NCI-H2029 (cell line): ENCODE results near the gene TGDS.
A peak's percentile ranks its signal among the peaks of the same experiment; 100 is the strongest.
"Not testable (repeated sequence)": the region's sequence is repeated elsewhere in the genome, so short reads cannot be mapped to it uniquely, and the experiment has no call there.

Source experiments
- DNase-seq: peaks from one replicate; lab custom pipeline; 2025; lab: John Stamatoyannopoulos, UW

TGDS gene

GRCh38 chr13:94595950-94596574, at the start of gene TGDS:
TGDS (minus strand) TSS chr13:94596152; CDS start chr13:94596136, 16 bp downstream.
- peak; percentile 77 for DNase-seq

- peak; percentile 71 for DNase-seq
Observed at GRCh38 chr13:94641409-94641941, 45.5 kb upstream of the TGDS start.

- no peak for DNase-seq
Observed at GRCh38 chr13:94640721-94641120, 44.8 kb upstream of the TGDS start.

GRCh38 chr13:94637677-94638076, 41.7 kb upstream of the TGDS start:
- DNase-seq: not testable (repeated sequence)

GRCh38 chr13:94636942-94637578, 41.1 kb upstream of the TGDS start:
- DNase-seq: no peak

GRCh38 chr13:94636096-94636495, 40.1 kb upstream of the TGDS start:
- DNase-seq: not testable (repeated sequence)

- no peak for DNase-seq
Observed at GRCh38 chr13:94632226-94632980, 36.5 kb upstream of the TGDS start.

GRCh38 chr13:94630858-94631257, 34.9 kb upstream of the TGDS start:
- no peak for DNase-seq

- DNase-seq: no peak
Observed at GRCh38 chr13:94623316-94623715, 27.4 kb upstream of the TGDS start.

GRCh38 chr13:94622344-94622743, 26.4 kb upstream of the TGDS start:
- DNase-seq: no peak

- peak; percentile 11 for DNase-seq
Observed at GRCh38 chr13:94620286-94620896, 24.4 kb upstream of the TGDS start.

- no peak for DNase-seq
Observed at GRCh38 chr13:94617389-94618000, 21.5 kb upstream of the TGDS start.

- DNase-seq: no peak
Observed at GRCh38 chr13:94613051-94613450, 17.1 kb upstream of the TGDS start.

- DNase-seq: no peak
Observed at GRCh38 chr13:94612050-94612449, 16.1 kb upstream of the TGDS start.

GRCh38 chr13:94610475-94610874, 14.5 kb upstream of the TGDS start:
- DNase-seq: no peak

GRCh38 chr13:94609196-94609595, 13.2 kb upstream of the TGDS start:
- no peak for DNase-seq

- no peak for DNase-seq
Observed at GRCh38 chr13:94608586-94608985, 12.6 kb upstream of the TGDS start.

- no peak for DNase-seq
Observed at GRCh38 chr13:94607939-94608338, 12.0 kb upstream of the TGDS start.

GRCh38 chr13:94607056-94607455, 11.1 kb upstream of the TGDS start:
- no peak for DNase-seq

GRCh38 chr13:94602467-94602866, 6.5 kb upstream of the TGDS start:
- DNase-seq: no peak

GRCh38 chr13:94601446-94602431, 5.8 kb upstream of the TGDS start, which contains the start of gene GPR180:
GPR180 (plus strand) TSS chr13:94601857; CDS start chr13:94601928, 71 bp downstream.
- peak; percentile 97 for DNase-seq
